Stimulated activated naive CD8-positive, alpha-beta T cell treated with anti-CD3 and anti-CD28 coated beads, Interleukin-15, amount 100 ng/mL, for 72 hours (primary cell): ENCODE measurements around the gene GATA5.

Experiments used
- ATAC-seq: fragments of 150-1000 bp; cut with Tn5 transposase; 2 replicates; pipeline ENCODE4 v1.10.0; 2021; ENCODE audit warnings: mild to moderate bottlenecking, moderate library complexity
- DNase-seq, 2 donors: peaks; one replicate each; pipeline ENCODE4 v3.0.0; 2021 to 2022
- H3K27ac Mint-ChIP-seq, 2 donors: one replicate each; pipeline ENCODE4 v1.8.0; 2022; ENCODE audit warnings: mild to moderate bottlenecking in 2 of 2, mixed read lengths in 2 of 2, moderate library complexity in 2 of 2
- H3K27me3 Mint-ChIP-seq: one replicate; pipeline ENCODE4 v1.8.0; 2022; ENCODE audit warnings: mixed read lengths
- H3K4me1 Mint-ChIP-seq: one replicate; pipeline ENCODE4 v1.8.0; 2022; ENCODE audit warnings: mild to moderate bottlenecking, mixed read lengths
- H3K4me3 Mint-ChIP-seq, 2 donors: one replicate each; pipeline ENCODE4 v1.8.0; 2022; ENCODE audit warnings: mild to moderate bottlenecking in 2 of 2, mixed read lengths in 2 of 2, moderate library complexity in 1 of 2
- H3K9me3 Mint-ChIP-seq, 2 donors: one replicate each; pipeline ENCODE4 v1.8.0; 2022; ENCODE audit warnings: mixed read lengths in 2 of 2

GATA5 gene

GRCh38 chr20:62417981-62418708 lies 57.6 kb downstream of the GATA5 start:
- Mint-ChIP-seq H3K27ac (no peak overlapping the region), H3K9me3 (no peaks in the 10 kb centered on the region), H3K27me3 (no peaks in the 10 kb centered on the region), H3K4me1 (no peaks in the 10 kb centered on the region), H3K4me3 (no peak overlapping the region)
- ATAC-seq (no peak), DNase-seq (no peak)

GRCh38 chr20:62416651-62417637 lies 58.9 kb downstream of the GATA5 start:
- Mint-ChIP-seq H3K9me3 (no peaks in the 10 kb centered on the region), H3K27me3 (no peaks in the 10 kb centered on the region), H3K27ac (no peak overlapping the region), H3K4me1 (no peaks in the 10 kb centered on the region), H3K4me3 (no peak overlapping the region)
- no peak for DNase-seq
- ATAC-seq = no peak

- Mint-ChIP-seq H3K9me3 (no peaks in the 10 kb centered on the region), H3K4me1 (peaks cover under 1% of the 10 kb centered on the region), H3K27ac (no peak overlapping the region), H3K27me3 (peaks cover under 1% of the 10 kb centered on the region), H3K4me3 (no peak overlapping the region)
- no peak for DNase-seq
- ATAC-seq = no peak
Measured at GRCh38 chr20:62415354-62416111, 60.3 kb downstream of the GATA5 start.

GRCh38 chr20:62413896-62414481 lies 61.8 kb downstream of the GATA5 start:
- Mint-ChIP-seq H3K4me3 (no peak overlapping the region), H3K4me1 (peaks cover 14% of the 10 kb centered on the region), H3K27me3 (peaks cover 16% of the 10 kb centered on the region), H3K27ac (no peak overlapping the region), H3K9me3 (no peaks in the 10 kb centered on the region)
- ATAC-seq (no peak), DNase-seq (no peak)
